H1 (cell line): ENCODE data around the gene IFNL1. TPM values are rescaled to one million over a fixed set of nuclear protein-coding genes. Genes with fewer than 3 reads are reported as not detected.

Source experiments
- CTCF ChIA-PET: fragments of 300-600 bp; sonication (Branson Sonifier 250); formaldehyde crosslinking; loops from one replicate; lab custom pipeline; 2021; ENCODE audit not compliant: partially characterized antibody; lab: Charles Lee
- POLR2A ChIA-PET: fragments of 300-600 bp; sonication (Branson Sonifier 250); formaldehyde crosslinking; loops from one replicate; lab custom pipeline; 2021; ENCODE audit warnings: inconsistent platforms; ENCODE audit not compliant: partially characterized antibody; lab: Charles Lee
- DNase-seq, 2 experiments: peaks; one replicate each; pipeline versions ENCODE4 v3.0.0 to v3.0.0-alpha.2; 2010 to 2022; ENCODE audit warnings: low spot score in 2 of 2, low read depth in 1 of 2, mixed read lengths in 1 of 2
- FAIRE-seq: peaks from 2 replicates; lab custom pipeline; 2011; peaks lifted over from hg19 to GRCh38; lab: Jason Lieb, UNC
- H2AFZ ChIP-seq: 2 replicates; pipeline ENCODE4 v1.8.1; 2012; ENCODE audit warnings: low read length, inconsistent platforms
- H2AK5ac ChIP-seq: 2 replicates; pipeline ENCODE4 v1.6.1; 2013; ENCODE audit warnings: low read depth, low read length
- H2BK120ac ChIP-seq: replicated peaks from 2 replicates; pipeline ENCODE3; 2013; ENCODE audit warnings: low read depth, low read length, inconsistent platforms
- H2BK12ac ChIP-seq: 2 replicates; pipeline ENCODE4 v1.6.1; 2013; ENCODE audit warnings: low read depth, low read length
- H2BK15ac ChIP-seq: 2 replicates; pipeline ENCODE4 v1.6.1; 2013; ENCODE audit warnings: low read length
- H2BK20ac ChIP-seq: 2 replicates; pipeline ENCODE4 v1.6.1; 2013; ENCODE audit warnings: low read length
- H2BK5ac ChIP-seq: 2 replicates; pipeline ENCODE4 v1.6.1; 2013; ENCODE audit warnings: low read depth, low read length
- H3K14ac ChIP-seq: 2 replicates; pipeline ENCODE4 v1.6.1; 2013; ENCODE audit warnings: inconsistent platforms; ENCODE audit not compliant: insufficient read length
- H3K18ac ChIP-seq: 2 replicates; pipeline ENCODE4 v1.6.1; 2013; ENCODE audit warnings: low read length; ENCODE audit errors: extremely low read depth
- H3K23ac ChIP-seq: 2 replicates; pipeline ENCODE4 v1.6.1; 2013; ENCODE audit warnings: inconsistent platforms; ENCODE audit not compliant: insufficient read length
- H3K23me2 ChIP-seq: 2 replicates; pipeline ENCODE4 v1.6.1; 2013; ENCODE audit warnings: low read depth, low read length
- H3K27ac ChIP-seq: 2 replicates; pipeline ENCODE4 v1.6.1; 2011; ENCODE audit warnings: low read depth, low read length, inconsistent platforms
- H3K27me3 ChIP-seq, 4 experiments: replicated peaks in 1 of 4; 1 replicate in 1 of 4; 2 replicates in 3 of 4; pipeline versions ENCODE4 v1.6.1 to v1.8.1; 2011 to 2013; ENCODE audit warnings: low read length in 3 of 4, mild to moderate bottlenecking in 3 of 4, inconsistent platforms in 2 of 4, mixed read lengths in 2 of 4, moderate library complexity in 1 of 4; ENCODE audit not compliant: control insufficient read depth in 3 of 4, insufficient read depth in 3 of 4; ENCODE audit errors: extremely low read depth in 1 of 4
- H3K36me3 ChIP-seq, 4 experiments: 2 replicates each; pipeline versions ENCODE4 v1.6.1 to v1.8.1; 2011 to 2013; ENCODE audit warnings: mild to moderate bottlenecking in 4 of 4, low read length in 3 of 4, moderate library complexity in 2 of 4, control low read depth in 1 of 4, inconsistent platforms in 1 of 4; ENCODE audit not compliant: insufficient read depth in 4 of 4, control insufficient read depth in 2 of 4
- H3K4ac ChIP-seq: replicated peaks from 2 replicates; pipeline ENCODE3; 2013; ENCODE audit warnings: low read length, low read depth, mixed read lengths, inconsistent platforms; ENCODE audit not compliant: insufficient read length
- H3K4me1 ChIP-seq, 4 experiments: replicated peaks in 1 of 4; 1 replicate in 1 of 4; 2 replicates in 3 of 4; pipeline versions ENCODE4 v1.6.1 to v1.8.1; 2011 to 2013; ENCODE audit warnings: low read length in 3 of 4, inconsistent platforms in 2 of 4, mixed read lengths in 1 of 4; ENCODE audit not compliant: insufficient read depth in 4 of 4, control insufficient read depth in 3 of 4
- H3K4me2 ChIP-seq, 2 experiments: 2 replicates each; pipeline versions ENCODE4 v1.6.1 to v1.8.1; 2011 to 2013; ENCODE audit warnings: low read depth in 2 of 2, low read length in 2 of 2, control low read depth in 1 of 2, inconsistent platforms in 1 of 2, mild to moderate bottlenecking in 1 of 2; ENCODE audit not compliant: insufficient read depth in 1 of 2
- H3K4me3 ChIP-seq, 4 experiments: fragments of 200-600, 300-600 bp in 1 of 4; sonication (generic), shearing (Covaris generic), sonication (Bioruptor Twin) in 1 of 4; 2 replicates each; pipeline versions ENCODE4 v1.5.1 to v1.8.1; 2011 to 2016; ENCODE audit warnings: low read length in 4 of 4, low read depth in 3 of 4, control low read depth in 2 of 4, inconsistent platforms in 2 of 4, mild to moderate bottlenecking in 2 of 4, mixed read lengths in 1 of 4, moderate library complexity in 1 of 4; ENCODE audit not compliant: insufficient read depth in 2 of 4; ENCODE audit errors: extremely low read depth in 1 of 4
- H3K56ac ChIP-seq: replicated peaks from 2 replicates; pipeline ENCODE3; 2013; ENCODE audit warnings: low read depth, mild to moderate bottlenecking, mixed read lengths, low read length, inconsistent platforms; ENCODE audit not compliant: insufficient read length
- H3K79me1 ChIP-seq: 2 replicates; pipeline ENCODE4 v1.6.1; 2013; ENCODE audit warnings: low read depth, low read length, control low read depth
- H3K79me2 ChIP-seq, 2 experiments: 2 replicates each; pipeline versions ENCODE4 v1.6.1 to v1.8.1; 2012 to 2013; ENCODE audit warnings: low read length in 2 of 2, mild to moderate bottlenecking in 2 of 2, inconsistent platforms in 1 of 2; ENCODE audit not compliant: insufficient read depth in 2 of 2, control insufficient read depth in 1 of 2
- H3K9ac ChIP-seq, 4 experiments: replicated peaks in 1 of 4; 1 replicate in 1 of 4; 2 replicates in 3 of 4; pipeline versions ENCODE4 v1.6.1 to v1.8.1; 2011 to 2013; ENCODE audit warnings: low read depth in 3 of 4, low read length in 3 of 4, control low read depth in 2 of 4, mild to moderate bottlenecking in 2 of 4, moderate library complexity in 2 of 4, inconsistent platforms in 1 of 4; ENCODE audit errors: extremely low read depth in 1 of 4
- H3K9me3 ChIP-seq, 2 experiments: 2 replicates each; pipeline versions ENCODE4 v1.6.1 to v1.8.1; 2012 to 2013; ENCODE audit warnings: mild to moderate bottlenecking in 2 of 2, moderate library complexity in 2 of 2, control low read depth in 1 of 2, inconsistent platforms in 1 of 2, low read depth in 1 of 2, low read length in 1 of 2, mixed read lengths in 1 of 2; ENCODE audit not compliant: insufficient read depth in 2 of 2
- H4K20me1 ChIP-seq, 2 experiments: replicated peaks in 1 of 2; 2 replicates each; pipeline versions ENCODE3 to v1.8.1; 2011 to 2013; ENCODE audit warnings: inconsistent platforms in 2 of 2, low read length in 2 of 2, mild to moderate bottlenecking in 1 of 2; ENCODE audit not compliant: insufficient read depth in 2 of 2, control insufficient read depth in 1 of 2
- H4K5ac ChIP-seq: 2 replicates; pipeline ENCODE4 v1.6.1; 2013; ENCODE audit warnings: low read length, low read depth, mixed read lengths, inconsistent platforms; ENCODE audit not compliant: insufficient read length
- H4K8ac ChIP-seq: 2 replicates; pipeline ENCODE4 v1.8.0; 2013; ENCODE audit warnings: mild to moderate bottlenecking, moderate library complexity, low read length, inconsistent platforms; ENCODE audit not compliant: insufficient read depth; ENCODE audit errors: extremely low read depth
- H4K91ac ChIP-seq: replicated peaks from 2 replicates; pipeline ENCODE3; 2013; ENCODE audit warnings: low read length, mixed read lengths, inconsistent platforms; ENCODE audit not compliant: insufficient read length
- HDAC2 ChIP-seq, 2 experiments: fragments of 300-600 bp in 1 of 2; sonication (generic) in 1 of 2; IDR thresholded peaks; 2 replicates each; pipeline ENCODE4 v1.6.1; 2011 to 2012; ENCODE audit warnings: low read depth in 2 of 2, low read length in 2 of 2, mild to moderate bottlenecking in 2 of 2, moderate library complexity in 2 of 2, borderline replicate concordance in 1 of 2, inconsistent platforms in 1 of 2
- WGBS, 2 experiments: shearing (Covaris generic) in 1 of 2; methylation state at CpG; one replicate each; pipeline versions ENCODE4 v1.1.6 to v1.1.7; 2013 to 2015; ENCODE audit warnings: low lambda C conversion rate in 2 of 2, mixed read lengths in 2 of 2, inconsistent platforms in 1 of 2, low coverage in 1 of 2, missing lambda C conversion rate in 1 of 2; ENCODE audit not compliant: insufficient replicate concordance in 2 of 2, insufficient coverage in 1 of 2, insufficient read length in 1 of 2; ENCODE audit errors: extremely low coverage in 1 of 2, missing lambda C conversion rate in 1 of 2; 5-methylcytosine and 5-hydroxymethylcytosine counted together
- polyA plus RNA-seq, 7 experiments: library from polyadenylated mRNA; depleted of rRNA in 3 of 7; stranded (reverse) in 5 of 7; unstranded in 2 of 7; fragments of >200 nt in 5 of 7; fragments of 200-250 nt in 2 of 7; gene quantifications; 1 replicate in 5 of 7; 2 replicates in 1 of 7; 4 replicates in 1 of 7; pipeline versions ENCODE4 v1.2.1 to v1.2.3, GENCODE V29; 2011 to 2013; ENCODE audit warnings: missing spikeins in 2 of 7, mixed read lengths in 2 of 7
- total RNA-seq: library from RNA; stranded (reverse); fragmentation: NEBNext Ultra II Directional; extraction: Animal tissue kit (Norgen Biotek cat#: 25700); gene quantifications from 2 replicates; pipeline ENCODE4 v1.2.1, GENCODE V29; 2021

IFNL1 gene
- total and polyA plus RNA-seq, 2 of the 8 experiments (the other 6 are each of a cell fraction or from before 2014, with no cell fraction given) = not detected

- peaks cover 0 to 7% of the 10 kb centered on the region in 2 experiments for H4K20me1 ChIP-seq
- CTCF ChIA-PET = no interaction called here
- TF ChIP-seq HDAC2 (IDR thresholded peaks at IDR 0.05; ENCODE audit: borderline replicate concordance in 1 of 2, low read depth in 2 of 2, low read length in 2 of 2) = no peak
- H3K79me2 ChIP-seq = no peaks in the 10 kb centered on the region
- H3K23me2 ChIP-seq = peaks cover 7% of the 10 kb centered on the region; the same call in 1 of the 2 replicates
- peaks cover 0 to 3% (median 0%) of the 10 kb centered on the region in 4 experiments; a peak in 1 of 8 replicates for H3K36me3 ChIP-seq
- no peaks in the 10 kb centered on the region for H3K9me3 ChIP-seq
- H4K91ac ChIP-seq = no peak overlapping the region
- peak overlapping the region; percentile 40; the same call in 1 of the 2 replicates for H2AFZ ChIP-seq
- peaks cover 2 to 8% (median 3%) of the 10 kb centered on the region in 4 experiments; a peak in 5 of 7 replicates for H3K4me1 ChIP-seq
- H2BK5ac ChIP-seq = no peak overlapping the region
- no peak overlapping the region for H3K18ac ChIP-seq
- no peak overlapping the region for H3K56ac ChIP-seq
- 30% methylated on average over 4 of the region's 16 CpGs; no CpG with 5 or more reads in 1 of the 2 experiments for WGBS, 2 experiments
- no peak overlapping the region for H2BK120ac ChIP-seq
- H3K79me1 ChIP-seq = no peaks in the 10 kb centered on the region
- H3K4me3 ChIP-seq = peak overlapping the region; percentile 63 to 88 (median 69)
- no peak overlapping the region for H2BK12ac ChIP-seq
- POLR2A ChIA-PET = interaction anchor here (1.0 kb wide), 1 partner anchor 9 kb away, joined by 5 read pairs; no protein-coding TSS in a partner anchor
- peak overlapping the region in 2 of 4 experiments; percentile 4 to 54; a peak in 3 of 7 replicates for H3K9ac ChIP-seq
- H3K4me2 ChIP-seq = peak overlapping the region; percentile 81 to 99
- peaks cover 0 to 14% (median 12%) of the 10 kb centered on the region in 4 experiments; a peak in 4 of 7 replicates for H3K27me3 ChIP-seq
- H2BK15ac ChIP-seq = no peak overlapping the region
- H3K14ac ChIP-seq = no peak overlapping the region
- no peak overlapping the region for H4K5ac ChIP-seq
- H4K8ac ChIP-seq = no peak overlapping the region; the same call in 1 of the 2 replicates
- H2AK5ac ChIP-seq = no peak overlapping the region
- no peak overlapping the region for H3K27ac ChIP-seq
- H2BK20ac ChIP-seq = no peak overlapping the region
- no peak overlapping the region for H3K4ac ChIP-seq
- FAIRE-seq = no peak
- H3K23ac ChIP-seq = no peak overlapping the region
- DNase-seq = no peak
Observed at GRCh38 chr19:39319892-39320248, 23.7 kb downstream of the IFNL1 start.
